ENCODE measurements around the gene ZSWIM8. TPM values are rescaled to one million over a fixed set of nuclear protein-coding genes. Genes with fewer than 3 reads are reported as not detected.
A peak's percentile ranks its signal among the peaks of the same experiment; 100 is the strongest.

ZSWIM8 gene
- total RNA-seq, 1 donor, result 76.7 TPM

DNA sequence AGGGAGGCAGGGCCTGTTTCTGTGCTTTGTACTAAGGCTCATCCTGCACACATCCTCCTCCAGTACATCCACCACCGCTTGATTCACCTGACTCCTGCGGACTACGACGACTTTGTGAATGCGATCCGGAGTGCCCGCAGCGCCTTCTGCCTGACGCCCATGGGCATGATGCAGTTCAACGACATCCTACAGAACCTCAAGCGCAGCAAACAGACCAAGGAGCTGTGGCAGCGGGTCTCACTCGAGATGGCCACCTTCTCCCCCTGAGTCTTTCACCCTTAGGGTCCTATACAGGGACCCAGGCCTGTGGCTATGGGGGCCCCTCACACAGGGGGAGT, 15.8 kb downstream of the ZSWIM8 start:
- H4K20me1 ChIP-seq (ENCODE audit: insufficient read depth, low read length), result peaks cover 13% of the 10 kb centered on the region
- peaks cover 80% of the 10 kb centered on the region for H3K36me3 ChIP-seq (ENCODE audit: insufficient read depth, low read length)
- TF ChIP-seq, protein P1, sequence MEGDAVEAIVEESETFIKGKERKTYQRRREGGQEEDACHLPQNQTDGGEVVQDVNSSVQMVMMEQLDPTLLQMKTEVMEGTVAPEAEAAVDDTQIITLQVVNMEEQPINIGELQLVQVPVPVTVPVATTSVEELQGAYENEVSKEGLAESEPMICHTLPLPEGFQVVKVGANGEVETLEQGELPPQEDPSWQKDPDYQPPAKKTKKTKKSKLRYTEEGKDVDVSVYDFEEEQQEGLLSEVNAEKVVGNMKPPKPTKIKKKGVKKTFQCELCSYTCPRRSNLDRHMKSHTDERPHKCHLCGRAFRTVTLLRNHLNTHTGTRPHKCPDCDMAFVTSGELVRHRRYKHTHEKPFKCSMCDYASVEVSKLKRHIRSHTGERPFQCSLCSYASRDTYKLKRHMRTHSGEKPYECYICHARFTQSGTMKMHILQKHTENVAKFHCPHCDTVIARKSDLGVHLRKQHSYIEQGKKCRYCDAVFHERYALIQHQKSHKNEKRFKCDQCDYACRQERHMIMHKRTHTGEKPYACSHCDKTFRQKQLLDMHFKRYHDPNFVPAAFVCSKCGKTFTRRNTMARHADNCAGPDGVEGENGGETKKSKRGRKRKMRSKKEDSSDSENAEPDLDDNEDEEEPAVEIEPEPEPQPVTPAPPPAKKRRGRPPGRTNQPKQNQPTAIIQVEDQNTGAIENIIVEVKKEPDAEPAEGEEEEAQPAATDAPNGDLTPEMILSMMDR (IDR thresholded peaks at IDR 0.05; ENCODE audit: extremely low read depth, low read depth, low read length), result no peak
- H3K4me1 ChIP-seq (ENCODE audit: insufficient read depth, low read length), result no peaks in the 10 kb centered on the region
- no peaks in the 10 kb centered on the region for H3K27me3 ChIP-seq (ENCODE audit: insufficient read depth, low read length)
- no peak overlapping the region for H2AFZ ChIP-seq (ENCODE audit: low read length)
- H3K4me2 ChIP-seq (ENCODE audit: insufficient read depth, low read length), result no peak overlapping the region
- no peak for DNase-seq (ENCODE audit: insufficient read length, low spot score, missing footprints)
- peaks cover under 1% of the 10 kb centered on the region for H3K79me2 ChIP-seq (ENCODE audit: insufficient read depth, low read length)
- H3K4me3 ChIP-seq (ENCODE audit: insufficient read depth, low read length), result no peak overlapping the region
- no peak overlapping the region for H3K27ac ChIP-seq (ENCODE audit: low read depth, low read length)
- H3K9me3 ChIP-seq (ENCODE audit: low read depth, low read length), result no peaks in the 10 kb centered on the region

DNA sequence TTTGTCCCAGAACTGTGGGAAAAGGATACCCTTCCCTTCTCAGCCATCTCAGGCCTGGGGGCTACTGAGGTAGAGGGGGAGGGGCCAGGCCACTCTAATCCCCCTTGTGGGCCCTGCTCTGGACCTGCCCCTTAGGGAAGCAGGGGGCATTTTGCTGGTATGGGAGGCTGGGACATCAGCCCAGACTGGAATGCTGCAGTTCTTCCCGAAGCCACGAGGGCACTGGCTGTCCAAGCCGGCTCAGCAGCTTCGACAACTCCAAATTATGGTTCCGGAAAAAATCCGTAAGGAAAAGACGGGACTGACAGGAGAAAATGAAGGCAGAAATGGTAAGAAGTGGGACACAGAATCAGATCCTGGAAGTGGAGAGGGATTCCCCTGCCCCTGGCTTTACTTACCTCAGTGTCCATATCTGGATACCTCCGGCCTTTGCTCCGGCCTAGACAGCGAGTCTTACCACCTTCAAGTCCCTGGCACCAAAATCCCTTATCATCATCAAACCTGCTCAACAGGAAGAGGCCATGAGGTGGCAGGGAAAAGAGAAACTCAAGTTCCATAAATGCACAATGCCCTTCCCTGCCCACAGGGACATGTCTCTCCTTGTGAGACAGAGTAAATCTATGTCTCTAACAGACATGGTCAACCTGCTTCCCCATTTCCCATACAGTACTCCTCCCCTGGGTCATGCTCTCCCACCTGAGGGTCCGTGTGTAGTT, 17.0 kb downstream of the ZSWIM8 start:
- peaks cover 24% of the 10 kb centered on the region for H4K20me1 ChIP-seq (ENCODE audit: insufficient read depth, low read length)
- TF ChIP-seq, protein P1 (IDR thresholded peaks at IDR 0.05; ENCODE audit: extremely low read depth, low read depth, low read length), result peak; percentile 27
- no peak overlapping the region for H3K4me3 ChIP-seq (ENCODE audit: insufficient read depth, low read length)
- no peak overlapping the region for H3K27ac ChIP-seq (ENCODE audit: low read depth, low read length)
- H3K79me2 ChIP-seq (ENCODE audit: insufficient read depth, low read length), result peaks cover 12% of the 10 kb centered on the region
- H3K27me3 ChIP-seq (ENCODE audit: insufficient read depth, low read length), result no peaks in the 10 kb centered on the region
- H3K36me3 ChIP-seq (ENCODE audit: insufficient read depth, low read length), result peaks cover 80% of the 10 kb centered on the region
- no peak overlapping the region for H3K4me2 ChIP-seq (ENCODE audit: insufficient read depth, low read length)
- no peaks in the 10 kb centered on the region for H3K4me1 ChIP-seq (ENCODE audit: insufficient read depth, low read length)
- peak; percentile 89 for DNase-seq (ENCODE audit: insufficient read length, low spot score, missing footprints)
- H3K9me3 ChIP-seq (ENCODE audit: low read depth, low read length), result no peaks in the 10 kb centered on the region
- H2AFZ ChIP-seq (ENCODE audit: low read length), result no peak overlapping the region

DNA sequence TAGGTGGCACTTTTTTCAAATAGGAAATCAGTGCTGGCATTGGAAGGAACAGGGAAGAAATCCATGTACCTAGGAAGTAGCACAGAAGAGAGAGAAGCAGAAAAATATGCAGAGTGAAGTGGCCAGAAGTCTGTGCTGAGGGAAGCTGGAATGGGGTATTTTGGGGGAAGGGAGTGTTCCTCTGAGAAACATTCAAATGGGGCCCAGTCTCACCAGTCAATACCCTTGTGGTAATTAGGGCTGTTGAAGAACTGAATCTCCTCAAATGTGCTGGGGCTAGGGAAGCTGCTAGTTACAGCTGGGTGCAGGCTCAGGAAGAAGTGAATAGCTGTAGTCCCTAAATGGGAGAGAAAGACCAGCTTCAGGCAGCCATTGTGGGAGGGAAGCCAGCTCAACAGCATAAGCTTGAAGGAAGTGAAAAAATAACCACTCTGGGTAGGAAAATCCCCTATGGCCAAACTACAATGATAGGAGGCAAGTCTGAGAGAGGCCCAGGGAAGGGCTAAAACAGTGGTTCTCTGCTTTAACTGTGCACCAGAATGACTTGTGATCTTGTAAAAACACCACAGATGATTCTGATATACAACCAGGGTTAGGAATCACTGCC, 18.4 kb downstream of the ZSWIM8 start:
- peaks cover 75% of the 10 kb centered on the region for H3K36me3 ChIP-seq (ENCODE audit: insufficient read depth, low read length)
- H3K4me2 ChIP-seq (ENCODE audit: insufficient read depth, low read length), result no peak overlapping the region
- H3K27me3 ChIP-seq (ENCODE audit: insufficient read depth, low read length), result no peaks in the 10 kb centered on the region
- H3K4me3 ChIP-seq (ENCODE audit: insufficient read depth, low read length), result no peak overlapping the region
- no peak overlapping the region for H3K27ac ChIP-seq (ENCODE audit: low read depth, low read length)
- H3K9me3 ChIP-seq (ENCODE audit: low read depth, low read length), result no peaks in the 10 kb centered on the region
- peak; percentile 69 for DNase-seq (ENCODE audit: insufficient read length, low spot score, missing footprints)
- no peaks in the 10 kb centered on the region for H3K4me1 ChIP-seq (ENCODE audit: insufficient read depth, low read length)
- H3K79me2 ChIP-seq (ENCODE audit: insufficient read depth, low read length), result peaks cover 22% of the 10 kb centered on the region
- TF ChIP-seq, protein P1 (IDR thresholded peaks at IDR 0.05; ENCODE audit: extremely low read depth, low read depth, low read length), result no peak
- no peak overlapping the region for H2AFZ ChIP-seq (ENCODE audit: low read length)
- H4K20me1 ChIP-seq (ENCODE audit: insufficient read depth, low read length), result peaks cover 31% of the 10 kb centered on the region

DNA sequence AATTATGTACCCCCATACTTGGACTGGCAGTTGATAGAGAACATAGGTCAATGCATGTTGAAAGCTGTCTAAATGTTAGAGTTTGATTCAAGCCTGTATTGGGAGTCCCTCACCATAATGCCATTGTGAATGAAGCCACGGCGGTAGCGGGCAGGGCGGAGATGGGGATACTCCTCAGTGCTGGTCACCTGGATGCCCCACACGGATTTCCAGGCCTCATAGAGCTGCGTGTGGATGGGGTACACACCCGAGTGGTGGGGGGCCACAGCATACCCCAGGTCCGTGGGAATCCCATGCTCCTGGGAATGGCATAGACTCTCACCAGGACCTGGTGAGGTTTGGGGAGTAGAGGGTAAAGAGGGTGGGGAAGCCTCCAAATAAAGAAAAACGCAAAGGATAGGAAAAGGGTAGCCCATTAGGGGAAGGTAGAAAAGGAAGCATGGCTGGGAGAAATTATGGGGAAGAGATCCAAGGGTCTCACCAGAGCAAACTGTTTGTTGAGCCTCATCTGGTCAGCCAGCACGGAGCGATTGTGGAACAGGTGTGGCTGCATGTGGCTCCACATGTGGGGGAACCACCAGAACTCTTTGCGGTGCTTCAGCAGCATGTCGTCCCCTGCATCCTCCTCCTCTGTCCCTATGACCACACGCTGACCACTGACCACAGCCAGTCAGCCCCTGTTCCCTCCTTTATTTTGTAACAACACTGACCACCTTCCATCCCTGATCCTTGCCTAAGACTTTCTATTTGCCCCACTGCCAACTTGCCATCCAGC, 21.0 kb downstream of the ZSWIM8 start:
- no peak overlapping the region for H3K27ac ChIP-seq (ENCODE audit: low read depth, low read length)
- H3K9me3 ChIP-seq (ENCODE audit: low read depth, low read length), result no peaks in the 10 kb centered on the region
- peaks cover 62% of the 10 kb centered on the region for H3K36me3 ChIP-seq (ENCODE audit: insufficient read depth, low read length)
- peaks cover 24% of the 10 kb centered on the region for H4K20me1 ChIP-seq (ENCODE audit: insufficient read depth, low read length)
- peaks cover 2% of the 10 kb centered on the region for H3K4me1 ChIP-seq (ENCODE audit: insufficient read depth, low read length)
- H3K4me2 ChIP-seq (ENCODE audit: insufficient read depth, low read length), result no peak overlapping the region
- H3K4me3 ChIP-seq (ENCODE audit: insufficient read depth, low read length), result no peak overlapping the region
- TF ChIP-seq, protein P1 (IDR thresholded peaks at IDR 0.05; ENCODE audit: extremely low read depth, low read depth, low read length), result no peak
- no peaks in the 10 kb centered on the region for H3K27me3 ChIP-seq (ENCODE audit: insufficient read depth, low read length)
- peaks cover 42% of the 10 kb centered on the region for H3K79me2 ChIP-seq (ENCODE audit: insufficient read depth, low read length)
- H2AFZ ChIP-seq (ENCODE audit: low read length), result no peak overlapping the region
- DNase-seq (ENCODE audit: insufficient read length, low spot score, missing footprints), result peak; percentile 14
